Glutamatergic neuron (in vitro differentiated cells): ENCODE measurements around the gene SP2. TPM values are rescaled to one million over a fixed set of nuclear protein-coding genes. Genes with fewer than 3 reads are reported as not detected.

Experiments used
- DNase-seq: peaks from one replicate; pipeline ENCODE4 v3.0.0; 2022
- H3K27ac Mint-ChIP-seq: one replicate; pipeline ENCODE4 v1.8.0; 2020; ENCODE audit warnings: mild to moderate bottlenecking, mixed read lengths, inconsistent platforms; ENCODE audit not compliant: unreplicated experiment
- H3K27me3 Mint-ChIP-seq: one replicate; pipeline ENCODE4 v1.8.0; 2020; ENCODE audit warnings: mild to moderate bottlenecking, moderate library complexity, mixed read lengths, inconsistent platforms; ENCODE audit not compliant: unreplicated experiment
- H3K36me3 Mint-ChIP-seq: one replicate; pipeline ENCODE4 v1.8.0; 2020; ENCODE audit warnings: mild to moderate bottlenecking, mixed read lengths, inconsistent platforms; ENCODE audit not compliant: unreplicated experiment
- H3K4me1 Mint-ChIP-seq: one replicate; pipeline ENCODE4 v1.8.0; 2020; ENCODE audit warnings: mild to moderate bottlenecking, low read depth, mixed read lengths, inconsistent platforms; ENCODE audit not compliant: unreplicated experiment
- H3K4me3 Mint-ChIP-seq: one replicate; pipeline ENCODE4 v1.8.0; 2020; ENCODE audit warnings: mild to moderate bottlenecking, mixed read lengths, inconsistent platforms; ENCODE audit not compliant: unreplicated experiment
- H3K9me3 Mint-ChIP-seq: one replicate; pipeline ENCODE4 v1.8.0; 2020; ENCODE audit warnings: mild to moderate bottlenecking, moderate library complexity, mixed read lengths, inconsistent platforms; ENCODE audit not compliant: unreplicated experiment
- total RNA-seq: library from RNA; stranded (reverse); fragmentation: NEBNext Ultra II Directional; extraction: Animal tissue kit (Norgen Biotek cat#: 25700); gene quantifications from one replicate; pipeline ENCODE4 v1.2.1, GENCODE V29; 2021; ENCODE audit not compliant: unreplicated experiment
- TF ChIP-seq, protein P1 (sequence below): fragments of 200-600 bp; sonication (generic); IDR thresholded peaks from one replicate; pipeline ENCODE4 v1.5.0; 2021; ENCODE audit not compliant: partially characterized antibody, unreplicated experiment

Gene SP2
- total RNA-seq, 1 donor from 2014 or later: 17.8 TPM

GRCh38 chr17:47913050-47913449 is 17.0 kb downstream of the SP2 start:
- peaks cover 4% of the 10 kb centered on the region for H3K36me3 Mint-ChIP-seq
- no peak overlapping the region for H3K27ac Mint-ChIP-seq
- DNase-seq: no peak
- H3K27me3 Mint-ChIP-seq: peaks cover 4% of the 10 kb centered on the region
- peaks cover 8% of the 10 kb centered on the region for H3K4me1 Mint-ChIP-seq
- TF ChIP-seq, protein P1, sequence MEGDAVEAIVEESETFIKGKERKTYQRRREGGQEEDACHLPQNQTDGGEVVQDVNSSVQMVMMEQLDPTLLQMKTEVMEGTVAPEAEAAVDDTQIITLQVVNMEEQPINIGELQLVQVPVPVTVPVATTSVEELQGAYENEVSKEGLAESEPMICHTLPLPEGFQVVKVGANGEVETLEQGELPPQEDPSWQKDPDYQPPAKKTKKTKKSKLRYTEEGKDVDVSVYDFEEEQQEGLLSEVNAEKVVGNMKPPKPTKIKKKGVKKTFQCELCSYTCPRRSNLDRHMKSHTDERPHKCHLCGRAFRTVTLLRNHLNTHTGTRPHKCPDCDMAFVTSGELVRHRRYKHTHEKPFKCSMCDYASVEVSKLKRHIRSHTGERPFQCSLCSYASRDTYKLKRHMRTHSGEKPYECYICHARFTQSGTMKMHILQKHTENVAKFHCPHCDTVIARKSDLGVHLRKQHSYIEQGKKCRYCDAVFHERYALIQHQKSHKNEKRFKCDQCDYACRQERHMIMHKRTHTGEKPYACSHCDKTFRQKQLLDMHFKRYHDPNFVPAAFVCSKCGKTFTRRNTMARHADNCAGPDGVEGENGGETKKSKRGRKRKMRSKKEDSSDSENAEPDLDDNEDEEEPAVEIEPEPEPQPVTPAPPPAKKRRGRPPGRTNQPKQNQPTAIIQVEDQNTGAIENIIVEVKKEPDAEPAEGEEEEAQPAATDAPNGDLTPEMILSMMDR: no peak
- H3K9me3 Mint-ChIP-seq: peaks cover 4% of the 10 kb centered on the region
- H3K4me3 Mint-ChIP-seq: no peak overlapping the region

- peaks cover 4% of the 10 kb centered on the region for H3K9me3 Mint-ChIP-seq
- H3K27ac Mint-ChIP-seq: peak overlapping the region; percentile 24
- peak overlapping the region; percentile 20 for H3K4me3 Mint-ChIP-seq
- TF ChIP-seq, protein P1: no peak
- H3K4me1 Mint-ChIP-seq: peaks cover 8% of the 10 kb centered on the region
- peaks cover 2% of the 10 kb centered on the region for H3K27me3 Mint-ChIP-seq
- peaks cover 4% of the 10 kb centered on the region for H3K36me3 Mint-ChIP-seq
- no peak for DNase-seq
These were observed 18.4 kb downstream of the SP2 start for GRCh38 chr17:47914306-47914948.

DNA sequence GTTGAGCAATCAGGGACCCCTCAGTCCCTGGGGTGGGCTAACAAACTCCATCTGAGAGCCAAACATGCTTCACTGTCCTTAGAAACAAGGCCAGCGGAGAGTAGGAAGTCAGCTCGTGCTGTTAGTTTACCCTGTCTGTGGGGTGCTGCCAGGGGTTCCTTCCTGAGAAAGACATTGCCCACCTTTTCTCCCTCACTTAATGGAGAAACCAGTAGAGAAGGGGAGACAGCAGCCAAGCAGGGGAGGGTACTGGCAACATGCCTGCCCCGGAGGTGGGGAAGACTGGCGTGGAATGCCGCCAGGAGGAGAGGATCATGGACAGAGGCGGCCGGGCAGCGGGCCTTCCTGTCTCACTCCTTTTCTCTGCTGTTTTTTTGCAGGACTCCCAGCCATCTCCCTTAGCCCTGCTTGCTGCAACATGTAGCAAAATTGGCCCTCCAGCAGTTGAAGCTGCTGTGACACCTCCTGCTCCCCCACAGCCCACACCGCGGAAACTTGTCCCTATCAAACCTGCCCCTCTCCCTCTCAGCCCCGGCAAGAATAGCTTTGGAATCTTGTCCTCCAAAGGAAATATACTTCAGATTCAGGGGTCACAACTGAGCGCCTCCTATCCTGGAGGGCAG is 19.9 kb downstream of the SP2 start:
- DNase-seq: no peak
- Mint-ChIP-seq H3K36me3 (peaks cover 7% of the 10 kb centered on the region), H3K4me1 (peaks cover 8% of the 10 kb centered on the region), H3K27me3 (peaks cover 2% of the 10 kb centered on the region), H3K4me3 (no peak overlapping the region), H3K27ac (peak overlapping the region; percentile 33), H3K9me3 (peaks cover 4% of the 10 kb centered on the region)
- TF ChIP-seq, protein P1: no peak

DNA sequence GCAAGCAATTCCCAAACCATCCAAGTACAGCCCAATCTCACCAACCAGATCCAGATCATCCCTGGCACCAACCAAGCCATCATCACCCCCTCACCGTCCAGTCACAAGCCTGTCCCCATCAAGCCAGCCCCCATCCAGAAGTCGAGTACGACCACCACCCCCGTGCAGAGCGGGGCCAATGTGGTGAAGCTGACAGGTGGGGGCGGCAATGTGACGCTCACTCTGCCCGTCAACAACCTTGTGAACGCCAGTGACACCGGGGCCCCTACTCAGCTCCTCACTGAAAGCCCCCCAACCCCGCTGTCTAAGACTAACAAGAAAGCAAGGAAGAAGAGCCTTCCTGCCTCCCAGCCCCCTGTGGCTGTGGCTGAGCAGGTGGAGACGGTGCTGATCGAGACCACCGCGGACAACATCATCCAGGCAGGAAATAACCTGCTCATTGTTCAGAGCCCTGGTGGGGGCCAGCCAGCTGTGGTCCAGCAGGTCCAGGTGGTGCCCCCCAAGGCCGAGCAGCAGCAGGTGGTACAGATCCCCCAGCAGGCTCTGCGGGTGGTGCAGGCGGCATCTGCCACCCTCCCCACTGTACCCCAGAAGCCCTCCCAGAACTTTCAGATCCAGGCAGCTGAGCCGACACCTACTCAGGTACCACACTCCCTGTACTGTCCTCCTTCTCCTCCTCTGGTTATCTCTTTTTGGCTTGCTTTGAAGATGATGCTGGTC is 20.6 kb downstream of the SP2 start:
- H3K27me3 Mint-ChIP-seq: peaks cover 2% of the 10 kb centered on the region
- TF ChIP-seq, protein P1: no peak
- H3K4me1 Mint-ChIP-seq: peaks cover 8% of the 10 kb centered on the region
- peaks cover 8% of the 10 kb centered on the region for H3K36me3 Mint-ChIP-seq
- peaks cover 4% of the 10 kb centered on the region for H3K9me3 Mint-ChIP-seq
- DNase-seq: no peak
- no peak overlapping the region for H3K27ac Mint-ChIP-seq
- H3K4me3 Mint-ChIP-seq: peak overlapping the region; percentile 61

DNA sequence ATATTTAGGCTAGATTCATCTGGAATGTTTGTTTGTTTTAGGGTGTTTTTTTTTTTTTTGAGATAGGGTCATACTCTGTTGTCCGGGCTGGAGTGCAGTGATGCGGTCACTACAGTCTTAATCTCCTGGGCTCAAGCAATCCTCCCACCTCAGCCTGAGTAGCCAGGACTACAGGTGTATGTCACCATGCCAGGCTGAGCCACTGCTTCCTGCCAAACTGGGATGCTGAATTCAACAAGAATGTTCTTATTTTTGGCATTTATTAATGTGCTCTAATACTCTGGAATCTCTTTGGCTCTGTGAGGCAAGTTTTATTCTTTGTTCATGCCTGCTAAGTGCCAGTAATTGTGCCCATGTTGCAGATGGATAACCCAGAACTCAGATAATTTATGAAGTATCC is 21.5 kb downstream of the SP2 start:
- DNase-seq: no peak
- TF ChIP-seq, protein P1: no peak
- Mint-ChIP-seq H3K27me3 (peaks cover 2% of the 10 kb centered on the region), H3K4me1 (peaks cover 8% of the 10 kb centered on the region), H3K27ac (no peak overlapping the region), H3K36me3 (peaks cover 8% of the 10 kb centered on the region), H3K4me3 (no peak overlapping the region), H3K9me3 (peaks cover 7% of the 10 kb centered on the region)
